Measurements from ENCODE around the gene WDR45B.

The WDR45B gene

DNA sequence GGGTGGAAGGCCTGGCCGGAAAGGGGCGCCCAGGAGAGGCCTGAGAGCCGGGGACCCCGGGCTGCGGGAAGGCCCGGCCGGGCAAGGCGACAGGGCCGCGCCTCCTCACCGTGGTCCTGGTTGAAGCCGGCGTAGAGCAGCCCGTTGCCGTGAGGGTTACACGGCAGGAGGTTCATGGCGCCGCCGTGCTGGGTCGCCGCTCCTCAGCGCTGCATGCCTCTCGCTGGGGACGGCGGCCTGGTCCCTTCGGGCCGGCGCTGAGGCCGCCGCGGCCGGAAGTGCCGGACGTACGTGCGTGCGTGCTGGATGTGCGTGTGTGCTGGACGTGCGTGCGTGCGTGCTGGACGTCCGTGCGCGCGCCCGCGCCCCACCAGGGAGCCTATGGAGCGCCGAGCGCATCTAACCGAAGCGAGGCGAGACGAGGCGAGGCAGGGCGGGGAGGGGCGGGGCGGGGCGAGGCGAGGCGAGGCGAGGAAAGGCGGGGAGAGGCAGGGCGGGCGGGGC lies at the start of gene WDR45B:
Gene WDR45B, minus strand, starts transcription at position 280 of the 504 bp plus-strand sequence. Its CDS starts 104 bp downstream, at position 176.
- DNase-seq (ENCODE audit: low spot score), result peak; percentile 91

DNA sequence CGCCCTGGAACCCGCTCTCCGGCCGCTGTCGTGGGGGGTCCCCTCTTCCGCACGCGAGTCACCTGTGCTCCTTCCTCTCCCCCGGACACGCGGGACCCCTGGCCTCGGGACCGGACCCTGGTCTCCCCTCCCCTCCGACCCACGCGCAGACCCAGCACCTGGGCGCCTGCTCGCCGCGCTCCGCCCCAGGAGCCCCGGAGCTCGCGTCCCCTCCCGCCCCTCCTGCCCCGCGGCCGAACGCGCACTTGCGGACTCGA lies 49.5 kb upstream of the WDR45B start:
- DNase-seq (ENCODE audit: low spot score), result no peak

DNA sequence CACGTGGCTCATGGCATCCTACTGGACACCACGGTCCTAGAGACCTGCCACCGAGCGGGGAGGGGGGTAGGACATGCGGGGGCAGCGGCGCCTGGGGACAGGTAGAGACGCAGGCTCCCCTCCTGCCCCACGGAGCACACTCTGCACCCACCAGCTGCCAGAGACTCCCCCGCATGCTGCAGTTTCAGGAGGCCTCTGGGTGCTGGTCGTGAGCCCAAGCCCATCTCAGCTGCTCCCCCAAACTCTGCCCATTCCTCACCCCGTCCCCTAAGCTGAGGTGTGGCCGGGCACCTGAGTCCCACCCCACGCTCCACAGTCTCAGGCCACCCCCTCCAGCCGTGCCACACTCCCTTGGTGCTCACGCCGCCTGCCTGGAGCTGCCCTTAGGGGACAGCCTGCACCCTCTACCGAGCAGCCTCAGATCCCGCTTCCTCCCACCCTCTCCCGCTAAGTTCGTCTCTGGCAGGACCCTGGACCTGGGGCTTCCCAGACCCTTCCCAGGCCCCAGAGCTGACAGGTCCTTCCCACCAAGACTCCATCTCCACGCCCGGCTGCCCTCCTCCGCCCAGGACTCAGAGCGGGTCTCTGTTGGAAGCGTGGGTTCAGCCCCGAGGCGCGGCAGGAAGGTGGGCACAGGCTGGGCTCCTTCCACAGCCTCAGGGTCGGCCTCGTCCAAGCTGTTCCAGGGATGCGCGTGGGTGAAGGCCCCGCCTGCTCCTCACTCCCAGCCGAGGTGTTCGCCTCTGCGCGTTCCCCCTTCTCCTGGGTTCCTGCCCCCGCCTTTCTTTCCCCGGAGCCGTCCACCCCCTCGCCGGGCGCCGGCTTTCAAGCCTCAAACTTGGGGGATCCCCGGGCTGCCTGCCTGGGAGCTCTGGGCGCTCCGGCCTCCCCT lies 48.9 kb upstream of the WDR45B start:
- no peak for DNase-seq (ENCODE audit: low spot score)

DNA sequence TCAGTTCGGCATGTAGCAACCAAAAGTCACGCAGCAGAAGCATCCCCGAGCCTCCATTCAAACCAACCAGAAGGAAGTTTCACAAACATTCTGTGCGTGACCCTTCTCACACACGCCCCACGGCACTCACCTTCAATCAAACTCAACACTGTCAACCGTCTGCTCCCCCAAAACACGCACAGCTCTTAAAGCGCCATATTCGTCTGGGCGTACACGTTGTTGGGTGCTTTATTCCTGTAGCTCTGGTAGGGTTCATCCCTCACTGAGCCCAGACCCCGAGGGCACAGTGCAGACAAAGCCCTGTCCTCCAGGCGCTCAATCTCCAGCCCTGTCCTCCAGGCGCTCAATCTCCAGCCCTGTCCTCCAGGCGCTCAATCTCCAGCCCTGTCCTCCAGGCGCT lies 48.0 kb upstream of the WDR45B start:
- DNase-seq (ENCODE audit: low spot score), result no peak

DNA sequence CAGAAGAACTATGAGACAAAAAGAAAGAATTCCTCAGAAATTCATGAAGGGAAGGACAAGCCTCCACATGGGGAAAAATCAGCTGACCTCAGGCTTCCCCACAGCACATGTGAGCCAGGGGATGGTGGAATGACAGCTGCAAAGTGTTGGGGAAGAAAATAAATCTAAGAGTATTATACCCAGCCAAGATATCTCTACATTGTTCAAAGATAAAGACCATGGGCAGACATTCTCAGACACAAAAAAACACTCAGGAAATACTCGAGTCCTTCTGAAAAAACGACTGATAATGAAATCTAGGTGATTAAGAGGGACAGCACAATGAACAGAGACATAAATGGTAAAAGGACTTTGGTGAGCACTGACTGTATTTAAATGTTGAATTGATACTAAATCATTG lies 46.4 kb upstream of the WDR45B start:
- DNase-seq (ENCODE audit: low spot score), result no peak

DNA sequence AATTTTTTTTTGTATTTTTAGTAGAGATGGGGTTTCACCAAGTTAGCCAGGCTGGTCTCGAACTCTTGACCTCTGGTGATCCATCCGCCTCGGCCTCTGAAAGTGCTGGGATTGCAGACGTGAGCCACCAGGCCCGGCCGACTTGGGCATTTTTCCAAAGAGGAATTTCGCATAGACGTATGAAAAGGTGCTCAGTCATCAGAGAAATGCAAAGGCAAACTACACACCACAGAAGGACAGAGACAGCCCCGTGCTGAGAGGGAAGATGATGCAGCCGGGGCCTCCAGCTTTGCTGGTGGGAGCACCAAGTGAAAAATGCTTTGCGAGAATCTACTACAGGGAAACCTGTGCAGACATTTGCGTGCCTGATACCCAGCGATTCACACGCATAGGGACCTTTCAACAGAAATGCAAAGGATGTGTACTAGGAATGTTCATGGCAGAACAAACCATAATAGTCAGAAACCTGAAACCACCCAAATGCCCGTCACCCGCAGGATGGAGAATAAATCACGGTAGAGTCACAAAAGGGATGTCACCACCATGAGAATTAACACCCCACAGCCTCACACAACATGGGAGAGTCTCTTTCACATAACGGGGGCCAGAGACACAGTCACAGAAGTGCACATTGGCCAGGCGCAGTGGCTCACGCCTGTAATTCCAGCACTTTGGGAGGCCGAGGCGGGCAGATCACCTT lies 45.1 kb upstream of the WDR45B start:
- DNase-seq (ENCODE audit: low spot score), result no peak

DNA sequence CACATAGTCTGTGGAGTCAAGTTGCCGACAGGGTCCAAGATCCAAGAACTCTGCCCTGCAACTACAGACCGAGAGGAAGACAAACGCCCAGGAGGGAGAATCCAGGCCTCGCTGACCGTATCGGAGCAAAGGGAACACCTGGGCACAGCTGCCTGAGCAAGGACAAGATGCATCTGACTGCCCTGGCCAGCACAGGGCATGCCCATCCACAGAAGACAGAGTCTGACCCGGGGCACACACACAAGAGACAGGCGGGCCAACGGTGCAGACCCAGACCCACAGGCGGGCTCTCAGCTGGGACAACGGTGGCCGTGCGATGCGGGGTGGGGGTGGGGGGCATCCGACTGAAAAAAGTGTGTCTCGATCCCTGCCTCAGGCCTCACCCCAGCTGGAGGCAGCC lies 44.0 kb upstream of the WDR45B start:
- DNase-seq (ENCODE audit: low spot score), result no peak

DNA sequence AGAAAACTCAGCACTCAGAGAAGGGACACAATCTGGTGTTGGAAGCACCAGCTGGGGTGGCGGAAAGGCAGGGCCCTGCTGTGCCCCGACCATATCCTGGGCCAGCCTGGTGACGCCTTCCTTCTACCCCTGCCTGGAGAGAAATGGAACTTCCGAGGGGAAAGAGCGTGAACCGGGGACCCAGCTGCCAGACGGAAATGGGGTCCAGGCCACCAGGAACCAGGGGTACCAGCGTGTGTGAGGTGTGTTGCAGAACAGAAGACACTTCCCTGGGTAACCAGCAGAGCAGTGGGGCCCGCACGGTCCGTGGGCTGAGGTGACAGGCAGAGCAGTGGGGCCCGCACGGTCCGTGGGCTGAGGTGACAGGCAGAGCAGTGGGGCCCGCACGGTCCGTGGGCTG lies 43.5 kb upstream of the WDR45B start:
- DNase-seq (ENCODE audit: low spot score), result no peak

DNA sequence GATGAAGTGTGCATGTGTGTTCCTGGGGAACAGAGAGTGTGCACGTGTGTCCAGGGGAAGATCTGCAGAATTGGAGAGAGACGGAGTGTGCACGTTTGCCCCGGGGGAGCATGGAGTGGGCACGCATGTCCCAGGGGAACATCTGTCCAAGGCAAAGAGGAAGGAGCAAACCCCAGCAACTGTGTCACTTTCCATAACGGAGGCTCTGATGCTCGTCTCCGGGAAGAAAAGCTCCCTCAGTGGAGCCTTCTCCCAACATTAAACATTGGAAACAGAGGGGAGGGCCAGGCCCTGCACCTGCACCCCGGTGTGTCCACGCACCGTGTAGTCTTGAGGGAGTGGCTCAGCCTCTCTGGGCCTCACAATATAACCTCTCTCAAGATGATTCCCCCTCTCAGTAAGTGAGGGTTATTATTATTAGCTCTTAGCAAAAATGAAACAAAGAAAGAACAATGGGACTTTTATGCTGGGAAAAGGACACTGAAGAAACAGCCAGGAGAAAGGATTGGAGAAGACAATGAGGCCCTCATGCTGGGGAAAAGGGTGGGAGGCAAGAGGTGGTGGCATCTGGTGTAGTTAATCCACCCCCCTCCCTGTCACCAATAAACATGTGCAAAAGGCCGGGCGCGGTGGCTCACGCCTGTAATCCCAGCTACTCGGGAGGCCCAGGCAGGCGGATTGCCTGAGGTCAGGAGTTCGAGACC lies 42.7 kb upstream of the WDR45B start:
- no peak for DNase-seq (ENCODE audit: low spot score)

DNA sequence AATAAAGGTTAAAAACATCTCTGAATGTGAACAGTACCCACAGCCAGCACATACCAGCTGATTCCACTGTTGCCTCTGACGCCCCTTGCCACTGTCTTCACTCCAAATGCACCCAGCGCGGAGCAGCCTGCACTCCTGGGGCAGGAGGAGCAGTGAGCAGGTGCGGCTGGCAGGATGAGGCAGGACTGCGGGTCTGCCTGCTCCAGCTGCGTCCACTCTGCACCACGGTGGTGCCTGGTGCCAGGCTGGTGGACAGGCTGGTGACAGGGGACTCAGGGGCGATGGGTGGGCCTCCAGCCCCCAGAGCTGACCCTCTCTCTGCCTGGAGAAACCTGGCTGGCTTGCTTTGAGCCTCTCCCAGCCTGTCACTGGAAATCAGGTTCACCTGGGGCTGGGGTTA lies 40.8 kb upstream of the WDR45B start:
- DNase-seq (ENCODE audit: low spot score), result no peak

DNA sequence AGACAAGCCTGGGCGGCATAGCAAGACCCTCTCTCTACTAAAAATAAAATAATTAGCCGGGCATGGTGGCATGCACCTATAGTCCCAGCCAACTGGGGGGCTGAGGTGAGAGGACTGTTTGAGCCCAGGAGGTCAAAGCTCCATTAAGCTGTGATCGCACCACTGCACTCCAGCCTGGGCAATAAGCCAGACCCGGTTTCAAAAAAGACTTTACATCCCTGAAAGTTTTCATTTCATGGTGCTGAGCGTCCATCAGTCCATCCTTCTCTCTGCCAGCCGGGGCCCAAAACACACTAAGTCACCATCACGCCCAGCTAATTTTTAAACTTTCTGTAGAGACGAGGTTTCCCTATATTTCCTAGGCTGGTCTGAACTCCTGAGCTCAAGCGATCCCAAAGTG lies 39.6 kb upstream of the WDR45B start:
- DNase-seq (ENCODE audit: low spot score), result no peak

DNA sequence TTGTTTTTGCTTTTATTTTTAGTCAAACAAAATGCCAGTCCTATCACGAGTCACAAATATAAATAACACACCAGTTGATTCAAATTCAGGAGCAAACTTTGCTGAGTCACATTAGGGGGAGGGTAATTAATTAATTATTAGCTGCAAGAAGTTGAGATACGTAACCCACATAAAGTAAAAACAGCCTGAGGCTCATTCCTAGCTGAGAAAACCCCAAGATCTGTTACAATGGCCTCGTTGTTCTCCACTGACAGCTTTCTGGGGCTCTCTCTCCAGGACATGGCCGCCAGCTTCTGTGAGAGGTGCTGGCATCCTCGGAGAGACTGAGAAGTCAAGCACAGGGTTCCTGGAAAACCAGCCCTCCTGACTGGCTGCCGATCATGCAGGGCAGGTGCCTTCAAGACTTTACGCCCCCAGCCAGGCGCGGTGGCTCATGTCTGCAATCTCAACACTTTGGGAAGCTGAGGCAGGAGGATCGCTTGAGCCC lies 39.2 kb upstream of the WDR45B start:
- no peak for DNase-seq (ENCODE audit: low spot score)

DNA sequence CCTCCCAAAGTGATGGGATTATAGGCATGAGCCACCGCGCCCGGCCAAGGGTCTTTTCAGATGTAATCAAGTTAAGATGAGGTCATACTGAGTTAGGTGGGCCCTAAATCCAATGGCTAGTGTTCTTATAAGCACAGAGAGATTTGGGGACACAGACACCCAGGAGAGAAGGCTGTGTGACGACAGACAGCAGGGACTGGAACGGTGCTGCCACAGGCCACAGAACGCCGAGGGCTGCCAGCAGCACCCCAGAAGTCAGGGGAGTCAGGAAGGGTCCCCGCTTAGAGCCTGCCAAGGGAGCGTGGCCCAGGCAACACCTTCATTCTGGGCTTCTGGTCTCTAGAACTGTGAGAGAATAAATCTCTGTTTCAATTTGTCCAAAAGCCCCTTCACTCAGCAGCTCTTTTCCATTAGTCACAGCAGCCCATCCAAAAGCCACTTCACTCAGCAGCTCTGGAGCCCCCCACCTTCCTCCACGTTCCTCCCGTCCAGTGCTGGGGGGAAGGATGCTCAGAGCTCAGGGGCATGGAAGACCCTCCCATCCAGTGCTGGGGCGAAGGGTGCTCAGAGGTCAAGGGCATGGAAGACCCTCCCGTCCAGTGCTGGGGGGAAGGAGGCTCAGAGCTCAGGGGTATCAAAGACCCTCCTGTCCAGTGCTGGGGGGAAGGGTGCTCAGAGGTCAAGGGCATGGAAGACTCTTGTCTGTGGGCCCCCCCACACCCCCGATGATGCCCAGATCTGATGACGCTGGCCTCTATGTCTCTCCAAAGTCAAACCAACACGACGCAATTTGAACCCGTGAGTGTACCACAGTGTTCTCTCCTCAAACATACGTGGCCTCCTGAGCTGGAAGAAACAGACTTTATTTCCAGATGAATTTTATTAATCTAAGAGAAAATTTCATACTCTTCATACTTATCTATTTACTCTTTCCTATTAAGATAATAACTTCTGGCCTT lies 38.4 kb upstream of the WDR45B start:
- DNase-seq (ENCODE audit: low spot score), result no peak

DNA sequence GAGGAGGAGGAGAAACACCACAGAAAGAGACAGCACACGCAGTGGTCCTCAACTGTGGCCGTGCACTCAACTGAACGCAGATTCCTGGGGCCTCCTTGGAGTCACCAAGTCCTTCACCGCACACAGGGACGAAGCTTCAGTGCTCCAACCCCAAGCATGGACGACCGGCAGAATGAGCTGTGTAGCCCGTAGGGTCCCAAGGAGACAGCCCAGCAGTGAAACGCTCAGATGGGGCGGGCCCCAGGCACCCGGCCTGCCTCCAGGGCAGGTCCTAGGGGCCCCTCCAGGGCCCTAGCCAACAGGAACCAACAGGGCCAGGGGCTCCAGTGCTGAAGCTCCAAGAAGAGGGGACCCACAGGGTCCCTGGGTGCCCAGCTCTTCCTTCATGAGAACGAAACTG lies 37.0 kb upstream of the WDR45B start:
- DNase-seq (ENCODE audit: low spot score), result no peak

DNA sequence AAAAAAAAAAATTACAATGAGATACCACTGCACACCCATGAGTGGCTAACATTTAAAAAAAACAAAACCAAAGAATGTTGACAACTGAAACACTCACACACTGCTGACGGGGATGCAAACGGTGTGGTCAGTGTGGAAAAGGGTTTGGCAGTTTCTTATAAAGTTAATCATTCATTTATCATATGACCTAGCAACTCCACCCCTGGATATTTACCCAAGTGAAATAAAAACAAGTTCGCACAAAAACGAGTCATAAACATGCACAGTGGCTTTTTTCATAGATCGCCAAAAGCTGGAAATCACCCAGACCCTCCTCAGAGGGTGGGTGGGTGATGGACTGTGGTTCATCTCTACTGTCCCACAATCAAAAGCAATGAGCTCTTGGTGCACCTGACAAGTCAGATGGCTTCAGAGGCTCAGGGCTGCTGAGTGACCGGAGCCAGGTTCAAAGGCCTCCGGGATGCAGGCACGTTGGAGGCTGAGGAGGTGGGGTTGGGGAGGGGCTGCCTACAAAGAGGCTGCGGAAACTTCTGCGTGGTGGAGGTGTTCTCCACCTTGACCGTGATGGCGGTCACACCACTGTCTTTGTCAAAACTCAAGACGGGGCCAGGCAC lies 36.1 kb upstream of the WDR45B start:
- DNase-seq (ENCODE audit: low spot score), result no peak

DNA sequence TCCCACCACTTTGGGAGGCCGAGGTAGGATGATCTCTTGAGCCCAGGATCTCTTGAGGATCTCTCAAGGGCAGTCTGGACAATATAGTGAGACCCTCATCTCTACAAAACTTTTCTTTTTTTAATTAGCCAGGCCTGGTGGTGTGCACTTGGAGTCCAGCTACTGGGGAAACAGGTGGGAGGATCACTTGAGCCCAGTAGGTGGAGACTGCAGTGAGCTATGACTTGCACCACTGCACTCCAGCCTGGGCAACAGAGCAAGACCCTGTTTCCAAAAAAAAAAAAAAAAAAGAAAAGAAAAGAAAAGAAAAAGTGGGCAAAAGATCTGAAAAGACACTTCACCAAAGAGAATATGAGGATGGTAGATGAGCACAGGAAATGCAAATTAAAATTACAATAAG lies 35.3 kb upstream of the WDR45B start:
- no peak for DNase-seq (ENCODE audit: low spot score)

DNA sequence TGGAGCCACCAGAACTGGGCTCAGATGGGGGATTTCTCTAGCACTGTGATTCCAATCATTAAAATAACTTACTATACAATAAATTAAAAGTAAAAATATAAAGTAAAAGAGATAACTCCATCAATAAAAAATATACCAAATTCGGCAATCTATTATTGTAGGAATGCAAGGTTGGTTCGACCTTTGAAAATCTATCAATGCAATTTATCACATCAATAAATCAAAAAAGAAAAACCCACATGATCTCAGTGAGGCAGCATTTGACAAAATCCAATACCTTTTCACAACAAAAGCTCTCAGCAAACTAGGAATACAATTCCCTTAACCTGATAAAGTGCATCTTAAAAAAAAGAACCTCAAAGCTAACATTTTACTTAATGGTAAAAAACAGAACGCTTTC lies 33.3 kb upstream of the WDR45B start:
- no peak for DNase-seq (ENCODE audit: low spot score)

DNA sequence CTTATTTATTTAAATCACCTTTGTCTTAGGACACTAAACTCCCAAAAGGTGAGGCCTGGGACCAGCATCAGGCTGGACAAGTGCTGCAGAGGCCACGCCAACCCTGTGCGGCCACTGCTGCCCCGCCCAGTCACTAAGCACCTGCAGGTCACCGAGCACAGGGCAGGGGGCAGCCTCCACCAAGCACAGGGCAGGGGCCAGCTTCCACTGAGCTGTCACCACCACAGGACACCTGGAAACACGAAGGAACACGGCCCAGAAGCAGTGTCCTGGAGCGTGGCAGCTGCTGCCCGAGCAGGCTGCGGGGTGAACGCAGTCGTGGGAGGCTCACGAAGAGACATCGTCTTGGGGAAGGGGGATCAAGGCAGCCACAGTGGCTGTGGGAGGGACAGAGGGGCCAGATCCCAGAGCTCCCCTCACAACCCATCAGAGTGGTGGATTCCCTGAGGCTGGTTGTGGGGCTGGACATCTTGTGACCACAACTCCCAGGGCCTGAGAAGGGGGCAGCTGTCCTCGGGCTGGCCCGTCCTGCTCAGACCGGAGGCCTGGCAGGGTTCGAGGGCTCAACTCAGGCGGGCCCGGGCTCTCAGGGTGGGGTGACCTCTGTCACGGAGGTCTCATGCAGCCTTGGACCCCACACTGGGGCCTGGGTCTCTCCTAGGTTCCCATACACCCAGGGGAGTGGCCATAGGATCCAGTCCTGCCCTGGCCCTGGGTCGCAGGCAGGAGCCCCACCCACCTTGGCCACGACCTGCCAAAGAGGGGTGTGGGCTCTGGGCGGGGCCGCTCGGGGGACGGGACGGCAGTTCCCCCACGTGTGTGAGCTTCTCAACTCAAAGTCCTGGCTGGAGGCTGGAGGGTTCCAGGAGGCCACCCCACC lies 31.6 kb upstream of the WDR45B start:
- DNase-seq (ENCODE audit: low spot score), result no peak

DNA sequence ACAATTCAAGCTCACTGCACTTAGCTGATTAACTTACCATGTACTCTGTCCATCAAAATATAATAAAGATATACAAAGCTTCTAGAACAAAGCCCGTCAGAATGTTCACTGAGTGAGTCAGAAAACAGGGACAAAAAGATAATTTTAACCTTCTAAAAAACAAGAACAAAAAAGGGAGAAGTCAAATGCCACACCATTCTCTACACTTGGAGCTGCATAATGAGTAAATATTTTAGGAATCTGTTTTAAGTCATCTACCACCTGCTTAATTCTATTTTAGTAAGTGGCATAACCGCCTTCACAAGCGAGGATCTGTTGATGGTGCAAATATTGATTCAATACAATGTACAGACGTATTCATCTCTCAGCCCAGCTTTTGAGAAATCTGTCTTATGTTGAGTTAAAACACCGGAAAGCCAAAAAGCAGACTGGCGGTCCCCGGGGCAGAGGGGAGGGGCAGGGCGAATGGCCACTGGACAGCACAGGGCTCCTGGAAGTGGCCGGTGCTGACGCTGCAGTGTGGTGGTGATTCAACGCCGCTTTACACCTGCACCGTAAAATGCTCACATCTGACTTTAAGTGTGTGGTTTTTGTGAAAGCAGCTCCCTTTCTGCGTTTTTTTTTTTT lies 30.1 kb upstream of the WDR45B start:
- peak; percentile 77 for DNase-seq (ENCODE audit: low spot score)
